DND-41 (cell line): ENCODE data around the gene FHL3.

Source experiments
- ATAC-seq: fragments of 200-7000 bp; cut with Tn5 transposase; 3 replicates; pipeline ENCODE4 v1.9.1; 2021; ENCODE audit warnings: low read depth; ENCODE audit not compliant: insufficient read depth
- DNase-seq: peaks from one replicate; pipeline ENCODE4 v3.0.0-alpha.2; 2020
- H2AFZ ChIP-seq: 2 replicates; pipeline ENCODE4 v1.6.0; 2012; ENCODE audit warnings: low read depth, low read length
- H3K27ac ChIP-seq: 2 replicates; pipeline ENCODE4 v1.5.1; 2012; ENCODE audit warnings: low read length, inconsistent platforms
- H3K27me3 ChIP-seq: fragments of 200-600 bp; sonication (generic); 2 replicates; pipeline ENCODE4 v1.6.0; 2012; ENCODE audit warnings: low read length, mild to moderate bottlenecking, inconsistent platforms; ENCODE audit not compliant: insufficient read depth, poor library complexity
- H3K36me3 ChIP-seq: 2 replicates; pipeline ENCODE4 v1.5.1; 2012; ENCODE audit warnings: low read length, inconsistent platforms; ENCODE audit not compliant: insufficient read depth
- H3K4me1 ChIP-seq: 2 replicates; pipeline ENCODE4 v1.5.1; 2012; ENCODE audit warnings: mild to moderate bottlenecking, low read length; ENCODE audit not compliant: insufficient read depth
- H3K4me2 ChIP-seq: 2 replicates; pipeline ENCODE4 v1.6.0; 2012; ENCODE audit warnings: mild to moderate bottlenecking, moderate library complexity, low read length, inconsistent platforms; ENCODE audit not compliant: insufficient read depth
- H3K4me3 ChIP-seq, 2 experiments: fragments of 200-600 bp in 1 of 2; shearing (Covaris generic) in 1 of 2; 2 replicates each; pipeline ENCODE4 v1.5.1; 2012 to 2016; ENCODE audit warnings: inconsistent platforms in 2 of 2, low read length in 2 of 2, mild to moderate bottlenecking in 2 of 2, low read depth in 1 of 2, moderate library complexity in 1 of 2
- H3K79me2 ChIP-seq: 2 replicates; pipeline ENCODE4 v1.6.0; 2012; ENCODE audit warnings: low read length, inconsistent platforms; ENCODE audit not compliant: insufficient read depth
- H3K9ac ChIP-seq: 2 replicates; pipeline ENCODE4 v1.6.0; 2012; ENCODE audit warnings: low read depth, mild to moderate bottlenecking, inconsistent platforms, low read length, moderate library complexity
- H3K9me3 ChIP-seq: 2 replicates; pipeline ENCODE4 v1.5.1; 2012; ENCODE audit warnings: low read length, moderate library complexity, mild to moderate bottlenecking, inconsistent platforms; ENCODE audit not compliant: insufficient read depth, severe bottlenecking
- H4K20me1 ChIP-seq: 2 replicates; pipeline ENCODE4 v1.6.0; 2012; ENCODE audit warnings: low read length; ENCODE audit not compliant: insufficient read depth
- CTCF ChIP-seq: IDR thresholded peaks from 2 replicates; pipeline ENCODE4 v1.5.1; 2012; ENCODE audit warnings: borderline replicate concordance, low read length, moderate library complexity, mild to moderate bottlenecking; ENCODE audit not compliant: poor library complexity, severe bottlenecking; ENCODE audit errors: extremely low read depth
- EZH2 ChIP-seq: IDR thresholded peaks from 3 replicates; pipeline ENCODE4 v1.6.1; 2012; ENCODE audit warnings: borderline replicate concordance, low read depth, mild to moderate bottlenecking, moderate library complexity, low read length, inconsistent platforms; ENCODE audit not compliant: severe bottlenecking

The FHL3 gene

DNA sequence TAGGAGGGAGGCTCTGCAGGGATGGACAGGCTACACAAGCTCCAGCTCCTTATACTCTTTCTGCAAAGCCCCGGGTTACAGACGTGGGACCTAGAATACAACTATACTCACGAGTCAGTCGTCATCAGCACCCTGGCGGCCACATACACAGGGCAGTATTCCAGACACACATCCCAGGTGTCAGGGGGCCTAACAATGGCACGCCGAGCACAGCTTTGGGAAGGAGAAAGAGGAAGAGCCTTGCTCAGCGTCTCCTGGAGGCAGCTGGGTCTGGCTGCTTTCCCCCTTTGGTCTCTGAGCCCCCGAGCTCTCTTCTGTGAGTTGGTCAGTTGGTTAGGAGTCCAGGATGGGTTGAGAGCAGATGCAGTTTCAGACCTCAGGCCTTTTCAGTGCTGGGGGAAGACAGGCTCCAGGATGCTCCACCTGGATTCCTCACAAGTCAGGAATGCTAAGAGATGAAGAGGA, 45.8 kb upstream of the FHL3 start:
- TF ChIP-seq CTCF (no peak), EZH2 (no peak)
- DNase-seq = no peak
- no peak overlapping the region for H2AFZ ChIP-seq
- H3K9me3 ChIP-seq = no peaks in the 10 kb centered on the region
- H3K4me3 ChIP-seq = no peak overlapping the region
- H3K4me1 ChIP-seq = no peaks in the 10 kb centered on the region
- no peaks in the 10 kb centered on the region for H3K79me2 ChIP-seq
- ATAC-seq = no peak
- no peak overlapping the region for H3K9ac ChIP-seq
- no peak overlapping the region for H3K27ac ChIP-seq
- H3K36me3 ChIP-seq = no peaks in the 10 kb centered on the region
- no peak overlapping the region for H3K4me2 ChIP-seq
- H3K27me3 ChIP-seq = peaks cover 4% of the 10 kb centered on the region
- peaks cover 5% of the 10 kb centered on the region; the same call in 1 of the 2 replicates for H4K20me1 ChIP-seq

DNA sequence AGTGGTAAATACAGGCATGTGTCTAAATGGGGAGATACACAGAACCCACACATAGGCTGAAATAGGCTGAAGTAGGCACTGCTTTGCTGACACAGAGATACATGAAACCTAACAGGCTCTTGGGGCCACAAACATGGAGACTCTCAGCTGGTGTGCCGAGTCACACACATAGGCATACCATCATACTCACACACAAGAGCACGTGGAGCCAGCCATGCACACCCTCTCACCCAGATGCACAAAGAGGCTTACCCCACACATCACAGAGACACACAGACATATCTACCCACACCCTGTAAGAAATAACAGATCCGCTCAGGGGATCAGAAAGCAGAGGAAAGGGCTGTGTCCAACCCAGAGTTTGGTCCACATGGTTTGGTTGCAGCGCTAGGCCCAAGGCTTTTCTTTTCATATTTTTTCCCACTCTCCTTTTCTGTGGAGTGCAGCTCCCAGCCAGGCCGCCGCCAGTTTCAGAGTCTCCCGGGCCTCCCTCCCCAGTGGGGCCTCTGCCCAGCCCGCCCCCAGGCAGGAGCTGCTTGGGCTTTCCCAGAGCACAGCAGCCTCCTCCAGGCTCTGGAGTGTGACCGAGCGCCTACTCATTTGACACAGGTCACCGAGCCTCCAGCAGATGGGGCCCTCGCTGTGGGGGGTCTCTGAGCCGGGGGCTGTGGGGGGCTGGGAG, 45.2 kb upstream of the FHL3 start:
- H4K20me1 ChIP-seq = peaks cover 5% of the 10 kb centered on the region; the same call in 1 of the 2 replicates
- H3K9me3 ChIP-seq = no peaks in the 10 kb centered on the region
- H3K27me3 ChIP-seq = peaks cover 4% of the 10 kb centered on the region
- H3K4me3 ChIP-seq = no peak overlapping the region
- no peaks in the 10 kb centered on the region for H3K4me1 ChIP-seq
- no peak overlapping the region for H3K4me2 ChIP-seq
- DNase-seq (no peak), ATAC-seq (no peak)
- no peak overlapping the region for H3K27ac ChIP-seq
- no peak overlapping the region for H2AFZ ChIP-seq
- no peaks in the 10 kb centered on the region for H3K36me3 ChIP-seq
- no peaks in the 10 kb centered on the region for H3K79me2 ChIP-seq
- TF ChIP-seq EZH2 (no peak), CTCF (no peak)
- no peak overlapping the region for H3K9ac ChIP-seq

GRCh38 chr1:38047603-38048141, 42.4 kb upstream of the FHL3 start:
- H3K4me3 ChIP-seq = no peak overlapping the region
- no peaks in the 10 kb centered on the region for H3K79me2 ChIP-seq
- no peak overlapping the region for H3K27ac ChIP-seq
- DNase-seq (no peak), ATAC-seq (no peak)
- H3K27me3 ChIP-seq = no peaks in the 10 kb centered on the region
- H2AFZ ChIP-seq = no peak overlapping the region
- H3K4me1 ChIP-seq = no peaks in the 10 kb centered on the region
- no peak for TF ChIP-seq CTCF
- no peaks in the 10 kb centered on the region for H4K20me1 ChIP-seq
- no peak overlapping the region for H3K4me2 ChIP-seq
- H3K36me3 ChIP-seq = no peaks in the 10 kb centered on the region
- H3K9me3 ChIP-seq = no peaks in the 10 kb centered on the region
- H3K9ac ChIP-seq = no peak overlapping the region
